Measurements from ENCODE around the gene ABCC6.
"Not testable (repeated sequence)": the region's sequence is repeated elsewhere in the genome, so short reads cannot be mapped to it uniquely, and the experiment has no call there.

ABCC6 gene

GRCh38 chr16:16222850-16223661 lies at the start of gene ABCC6:
ABCC6 (minus strand) TSS chr16:16223494; CDS start chr16:16223434, 60 bp downstream.
- H3K36me3 ChIP-seq (ENCODE audit: control insufficient read depth in 1 of 2, insufficient read depth in 2 of 2, low read length in 2 of 2); H3K27ac ChIP-seq (ENCODE audit: low read length); H3K4me3 ChIP-seq (ENCODE audit: low read depth in 1 of 2, low read length in 2 of 2); H3K27me3 ChIP-seq (ENCODE audit: low read depth, low read length); H3K9me3 ChIP-seq (ENCODE audit: control insufficient read depth in 1 of 2, low read length in 2 of 2); H3K4me1 ChIP-seq (ENCODE audit: control insufficient read depth in 1 of 2, insufficient read depth in 2 of 2, low read length in 2 of 2): not testable (repeated sequence)

- H3K4me1 ChIP-seq (ENCODE audit: control insufficient read depth in 1 of 2, insufficient read depth in 2 of 2, low read length in 2 of 2); H3K27me3 ChIP-seq (ENCODE audit: low read depth, low read length); H3K27ac ChIP-seq (ENCODE audit: low read length); H3K9me3 ChIP-seq (ENCODE audit: control insufficient read depth in 1 of 2, low read length in 2 of 2); H3K4me3 ChIP-seq (ENCODE audit: low read depth in 1 of 2, low read length in 2 of 2); H3K36me3 ChIP-seq (ENCODE audit: control insufficient read depth in 1 of 2, insufficient read depth in 2 of 2, low read length in 2 of 2): not testable (repeated sequence)
Observed at GRCh38 chr16:16272573-16273221, 49.4 kb upstream of the ABCC6 start.

- H3K36me3 ChIP-seq (ENCODE audit: control insufficient read depth in 1 of 2, insufficient read depth in 2 of 2, low read length in 2 of 2); H3K9me3 ChIP-seq (ENCODE audit: control insufficient read depth in 1 of 2, low read length in 2 of 2); H3K27ac ChIP-seq (ENCODE audit: low read length); H3K4me3 ChIP-seq (ENCODE audit: low read depth in 1 of 2, low read length in 2 of 2); H3K27me3 ChIP-seq (ENCODE audit: low read depth, low read length); H3K4me1 ChIP-seq (ENCODE audit: control insufficient read depth in 1 of 2, insufficient read depth in 2 of 2, low read length in 2 of 2): not testable (repeated sequence)
Observed at GRCh38 chr16:16271658-16272057, 48.4 kb upstream of the ABCC6 start.

GRCh38 chr16:16268185-16268808 lies 45.0 kb upstream of the ABCC6 start:
- H3K27me3 ChIP-seq (ENCODE audit: low read depth, low read length); H3K4me3 ChIP-seq (ENCODE audit: low read depth in 1 of 2, low read length in 2 of 2); H3K27ac ChIP-seq (ENCODE audit: low read length); H3K4me1 ChIP-seq (ENCODE audit: control insufficient read depth in 1 of 2, insufficient read depth in 2 of 2, low read length in 2 of 2); H3K9me3 ChIP-seq (ENCODE audit: control insufficient read depth in 1 of 2, low read length in 2 of 2); H3K36me3 ChIP-seq (ENCODE audit: control insufficient read depth in 1 of 2, insufficient read depth in 2 of 2, low read length in 2 of 2): not testable (repeated sequence)

- H3K27ac ChIP-seq (ENCODE audit: low read length): not testable (repeated sequence)
Observed at GRCh38 chr16:16267708-16268107, 44.4 kb upstream of the ABCC6 start.

GRCh38 chr16:16265044-16265443 lies 41.8 kb upstream of the ABCC6 start:
- H3K27ac ChIP-seq (ENCODE audit: low read length); H3K9me3 ChIP-seq (ENCODE audit: control insufficient read depth in 1 of 2, low read length in 2 of 2): not testable (repeated sequence)

More at GRCh38 chr16:16267708-16268107, 44.4 kb upstream of the ABCC6 start:
- not testable (repeated sequence) for H3K4me3 ChIP-seq (ENCODE audit: low read depth in 1 of 2, low read length in 2 of 2); H3K36me3 ChIP-seq (ENCODE audit: control insufficient read depth in 1 of 2, insufficient read depth in 2 of 2, low read length in 2 of 2); H3K9me3 ChIP-seq (ENCODE audit: control insufficient read depth in 1 of 2, low read length in 2 of 2); H3K4me1 ChIP-seq (ENCODE audit: control insufficient read depth in 1 of 2, insufficient read depth in 2 of 2, low read length in 2 of 2); H3K27me3 ChIP-seq (ENCODE audit: low read depth, low read length)

GRCh38 chr16:16263947-16264346 lies 40.7 kb upstream of the ABCC6 start:
- not testable (repeated sequence) for H3K27me3 ChIP-seq (ENCODE audit: low read depth, low read length); H3K4me1 ChIP-seq (ENCODE audit: control insufficient read depth in 1 of 2, insufficient read depth in 2 of 2, low read length in 2 of 2)

More at GRCh38 chr16:16265044-16265443, 41.8 kb upstream of the ABCC6 start:
- not testable (repeated sequence) for H3K4me3 ChIP-seq (ENCODE audit: low read depth in 1 of 2, low read length in 2 of 2); H3K4me1 ChIP-seq (ENCODE audit: control insufficient read depth in 1 of 2, insufficient read depth in 2 of 2, low read length in 2 of 2); H3K27me3 ChIP-seq (ENCODE audit: low read depth, low read length); H3K36me3 ChIP-seq (ENCODE audit: control insufficient read depth in 1 of 2, insufficient read depth in 2 of 2, low read length in 2 of 2)

GRCh38 chr16:16262954-16263555 lies 39.8 kb upstream of the ABCC6 start:
- not testable (repeated sequence) for H3K36me3 ChIP-seq (ENCODE audit: control insufficient read depth in 1 of 2, insufficient read depth in 2 of 2, low read length in 2 of 2); H3K4me3 ChIP-seq (ENCODE audit: low read depth in 1 of 2, low read length in 2 of 2); H3K27ac ChIP-seq (ENCODE audit: low read length); H3K27me3 ChIP-seq (ENCODE audit: low read depth, low read length); H3K9me3 ChIP-seq (ENCODE audit: control insufficient read depth in 1 of 2, low read length in 2 of 2); H3K4me1 ChIP-seq (ENCODE audit: control insufficient read depth in 1 of 2, insufficient read depth in 2 of 2, low read length in 2 of 2)

More at GRCh38 chr16:16263947-16264346, 40.7 kb upstream of the ABCC6 start:
- H3K36me3 ChIP-seq (ENCODE audit: control insufficient read depth in 1 of 2, insufficient read depth in 2 of 2, low read length in 2 of 2); H3K4me3 ChIP-seq (ENCODE audit: low read depth in 1 of 2, low read length in 2 of 2); H3K9me3 ChIP-seq (ENCODE audit: control insufficient read depth in 1 of 2, low read length in 2 of 2); H3K27ac ChIP-seq (ENCODE audit: low read length): not testable (repeated sequence)

GRCh38 chr16:16259971-16260370 lies 36.7 kb upstream of the ABCC6 start:
- not testable (repeated sequence) for H3K36me3 ChIP-seq (ENCODE audit: control insufficient read depth in 1 of 2, insufficient read depth in 2 of 2, low read length in 2 of 2); H3K27ac ChIP-seq (ENCODE audit: low read length); H3K27me3 ChIP-seq (ENCODE audit: low read depth, low read length); H3K9me3 ChIP-seq (ENCODE audit: control insufficient read depth in 1 of 2, low read length in 2 of 2); H3K4me3 ChIP-seq (ENCODE audit: low read depth in 1 of 2, low read length in 2 of 2); H3K4me1 ChIP-seq (ENCODE audit: control insufficient read depth in 1 of 2, insufficient read depth in 2 of 2, low read length in 2 of 2)

- not testable (repeated sequence) for H3K36me3 ChIP-seq (ENCODE audit: control insufficient read depth in 1 of 2, insufficient read depth in 2 of 2, low read length in 2 of 2); H3K27me3 ChIP-seq (ENCODE audit: low read depth, low read length); H3K4me1 ChIP-seq (ENCODE audit: control insufficient read depth in 1 of 2, insufficient read depth in 2 of 2, low read length in 2 of 2)
Observed at GRCh38 chr16:16258822-16259221, 35.5 kb upstream of the ABCC6 start.

GRCh38 chr16:16257301-16257923 lies 34.1 kb upstream of the ABCC6 start:
- H3K4me3 ChIP-seq (ENCODE audit: low read depth in 1 of 2, low read length in 2 of 2); H3K27me3 ChIP-seq (ENCODE audit: low read depth, low read length); H3K27ac ChIP-seq (ENCODE audit: low read length); H3K4me1 ChIP-seq (ENCODE audit: control insufficient read depth in 1 of 2, insufficient read depth in 2 of 2, low read length in 2 of 2); H3K9me3 ChIP-seq (ENCODE audit: control insufficient read depth in 1 of 2, low read length in 2 of 2); H3K36me3 ChIP-seq (ENCODE audit: control insufficient read depth in 1 of 2, insufficient read depth in 2 of 2, low read length in 2 of 2): not testable (repeated sequence)

More at GRCh38 chr16:16258822-16259221, 35.5 kb upstream of the ABCC6 start:
- not testable (repeated sequence) for H3K4me3 ChIP-seq (ENCODE audit: low read depth in 1 of 2, low read length in 2 of 2); H3K27ac ChIP-seq (ENCODE audit: low read length); H3K9me3 ChIP-seq (ENCODE audit: control insufficient read depth in 1 of 2, low read length in 2 of 2)

All from muscle layer of duodenum (tissue), 2 donors.